ENCODE results near the gene MEIKIN. TPM values are rescaled to one million over a fixed set of nuclear protein-coding genes. Genes with fewer than 3 reads are reported as not detected.

MEIKIN gene
- total RNA-seq, 2 experiments from 2014 or later, result not detected

GRCh38 chr5:131952301-131952857, 6.9 kb upstream of the MEIKIN start:
- Histone ChIP-seq H3K27ac (ENCODE audit: low read depth, low read length, poor library complexity, severe bottlenecking) (no peak overlapping the region), H3K9me3 (ENCODE audit: low read length) (no peaks in the 10 kb centered on the region), H3K9me2 (ENCODE audit: insufficient read depth, low read length) (no peaks in the 10 kb centered on the region), H3K79me2 (ENCODE audit: insufficient read depth, low read depth, low read length) (no peaks in the 10 kb centered on the region), H3K4me3 (ENCODE audit: low read depth, low read length, poor library complexity, severe bottlenecking) (no peak overlapping the region), H3K36me3 (ENCODE audit: insufficient read depth, low read length) (no peaks in the 10 kb centered on the region), H3K4me1 (ENCODE audit: insufficient read depth, low read length, poor library complexity, severe bottlenecking) (no peaks in the 10 kb centered on the region), H2AFZ (ENCODE audit: low read length) (no peak overlapping the region), H3K4me2 (ENCODE audit: low read length) (no peak overlapping the region), H4K20me1 (ENCODE audit: insufficient read depth, low read length) (no peaks in the 10 kb centered on the region)
- TF ChIP-seq EZH2phosphoT487 (IDR thresholded peaks at IDR 0.05; ENCODE audit: borderline replicate concordance, low read depth, low read length) (no peak), CTCF (conservative IDR thresholded peaks at IDR 0.05; ENCODE audit: low read length) (no peak)
- BruUV-seq (replicated peaks), result no TSS peak
- ChIA-PET CTCF (ENCODE audit: unreplicated experiment) (no interaction called here), POLR2A (no interaction called here)
- intact Hi-C loops (cut with micrococcal nuclease; ENCODE audit: unreplicated experiment), result no loop called here
- no peak for DNase-seq (ENCODE audit: low spot score)

- CTCF ChIA-PET (ENCODE audit: unreplicated experiment), result no interaction called here
- Histone ChIP-seq H3K4me2 (ENCODE audit: low read length) (no peak overlapping the region), H3K79me2 (ENCODE audit: insufficient read depth, low read depth, low read length) (no peaks in the 10 kb centered on the region), H4K20me1 (ENCODE audit: insufficient read depth, low read length) (no peaks in the 10 kb centered on the region), H3K9me3 (ENCODE audit: low read length) (no peaks in the 10 kb centered on the region), H3K27ac (ENCODE audit: low read depth, low read length, poor library complexity, severe bottlenecking) (no peak overlapping the region), H3K4me3 (ENCODE audit: low read depth, low read length, poor library complexity, severe bottlenecking) (no peak overlapping the region), H3K4me1 (ENCODE audit: insufficient read depth, low read length, poor library complexity, severe bottlenecking) (no peaks in the 10 kb centered on the region), H3K9me2 (ENCODE audit: insufficient read depth, low read length) (no peaks in the 10 kb centered on the region), H2AFZ (ENCODE audit: low read length) (no peak overlapping the region), H3K36me3 (ENCODE audit: insufficient read depth, low read length) (no peaks in the 10 kb centered on the region)
- POLR2A ChIA-PET, result no interaction called here
- DNase-seq (ENCODE audit: low spot score), result no peak
- BruUV-seq (replicated peaks), result no TSS peak
- intact Hi-C loops (cut with micrococcal nuclease; ENCODE audit: unreplicated experiment), result no loop called here
- TF ChIP-seq EZH2phosphoT487 (IDR thresholded peaks at IDR 0.05; ENCODE audit: borderline replicate concordance, low read depth, low read length) (no peak), CTCF (conservative IDR thresholded peaks at IDR 0.05; ENCODE audit: low read length) (no peak)
Measured at GRCh38 chr5:131950706-131951105, 5.2 kb upstream of the MEIKIN start.

- Histone ChIP-seq H3K4me2 (ENCODE audit: low read length) (no peak overlapping the region), H3K9me3 (ENCODE audit: low read length) (no peaks in the 10 kb centered on the region), H3K79me2 (ENCODE audit: insufficient read depth, low read depth, low read length) (no peaks in the 10 kb centered on the region), H4K20me1 (ENCODE audit: insufficient read depth, low read length) (no peaks in the 10 kb centered on the region), H3K4me3 (ENCODE audit: low read depth, low read length, poor library complexity, severe bottlenecking) (no peak overlapping the region), H3K36me3 (ENCODE audit: insufficient read depth, low read length) (no peaks in the 10 kb centered on the region), H3K27ac (ENCODE audit: low read depth, low read length, poor library complexity, severe bottlenecking) (no peak overlapping the region), H3K9me2 (ENCODE audit: insufficient read depth, low read length) (no peaks in the 10 kb centered on the region), H2AFZ (ENCODE audit: low read length) (no peak overlapping the region), H3K4me1 (ENCODE audit: insufficient read depth, low read length, poor library complexity, severe bottlenecking) (no peaks in the 10 kb centered on the region)
- ChIA-PET CTCF (ENCODE audit: unreplicated experiment) (no interaction called here), POLR2A (no interaction called here)
- intact Hi-C loops (cut with micrococcal nuclease; ENCODE audit: unreplicated experiment), result no loop called here
- BruUV-seq (replicated peaks), result no TSS peak
- no peak for TF ChIP-seq CTCF (conservative IDR thresholded peaks at IDR 0.05; ENCODE audit: low read length)
- TF ChIP-seq EZH2phosphoT487 (IDR thresholded peaks at IDR 0.05; ENCODE audit: borderline replicate concordance, low read depth, low read length), result no peak
- DNase-seq (ENCODE audit: low spot score), result no peak
Measured at GRCh38 chr5:131947445-131947844, 2.0 kb upstream of the MEIKIN start.

All from OCI-LY7 (cell line).